NCI-H146 (cell line): ENCODE results near the gene THAP12.
"Not testable (repeated sequence)": the region's sequence is repeated elsewhere in the genome, so short reads cannot be mapped to it uniquely, and the experiment has no call there.

ENCODE experiments used
- DNase-seq: peaks from one replicate; lab custom pipeline; 2025; lab: John Stamatoyannopoulos, UW

The THAP12 gene

GRCh38 chr11:76380977-76381719, at the start of gene THAP12, which contains the start of gene GVQW3:
Gene THAP12 (minus strand): TSS chr11:76381132. CDS start chr11:76380836, 296 bp downstream.
Gene GVQW3 (plus strand): TSS chr11:76381323. CDS start chr11:76381829, 506 bp downstream.
- DNase-seq: peak; percentile 98

- DNase-seq: no peak
These were observed 45.7 kb upstream of the THAP12 start for GRCh38 chr11:76426660-76427059.

DNA sequence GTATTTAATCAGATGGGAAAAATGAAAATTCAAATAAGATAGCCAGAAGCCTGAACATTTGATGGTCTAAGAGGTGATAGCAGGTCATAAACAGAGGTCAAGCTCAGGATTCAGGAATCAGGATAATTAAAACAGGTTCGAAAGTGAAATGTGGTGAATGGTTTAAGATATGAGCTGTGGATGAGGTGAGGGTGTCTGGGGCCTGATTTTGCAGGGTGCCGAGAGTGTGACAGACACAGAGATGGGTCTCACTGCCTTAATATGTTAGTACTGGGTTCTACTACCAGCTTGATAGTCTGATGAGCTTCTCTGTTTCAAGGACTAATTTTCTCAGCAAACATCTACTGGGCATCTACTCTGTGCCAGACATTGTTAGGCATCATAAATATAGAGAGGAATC, 44.0 kb upstream of the THAP12 start:
- DNase-seq: no peak

- no peak for DNase-seq
These were observed 43.4 kb upstream of the THAP12 start for GRCh38 chr11:76424379-76424778.

DNA sequence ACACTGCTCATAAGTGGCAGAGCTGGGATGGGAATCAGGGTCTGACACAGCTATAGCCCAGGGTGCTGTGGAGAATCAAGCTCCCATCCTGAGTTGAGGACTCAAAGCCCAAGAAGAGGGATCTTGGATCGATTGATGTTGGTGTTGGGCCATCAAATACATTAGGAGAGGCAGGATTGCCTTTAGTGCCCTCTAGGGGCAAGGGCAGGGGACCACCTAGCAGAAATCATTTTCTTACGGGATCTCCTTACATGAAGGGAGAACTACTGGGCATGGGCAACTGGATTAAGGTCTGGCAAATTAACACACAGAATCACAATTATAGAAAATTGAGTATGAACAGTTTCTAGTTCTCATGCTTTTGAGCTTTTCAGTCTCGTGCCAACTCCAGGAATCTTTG, 39.0 kb upstream of the THAP12 start:
- peak; percentile 16 for DNase-seq

- no peak for DNase-seq
These were observed 34.1 kb upstream of the THAP12 start for GRCh38 chr11:76415073-76415472.

GRCh38 chr11:76410851-76411357, 30.0 kb upstream of the THAP12 start:
- DNase-seq: no peak

DNA sequence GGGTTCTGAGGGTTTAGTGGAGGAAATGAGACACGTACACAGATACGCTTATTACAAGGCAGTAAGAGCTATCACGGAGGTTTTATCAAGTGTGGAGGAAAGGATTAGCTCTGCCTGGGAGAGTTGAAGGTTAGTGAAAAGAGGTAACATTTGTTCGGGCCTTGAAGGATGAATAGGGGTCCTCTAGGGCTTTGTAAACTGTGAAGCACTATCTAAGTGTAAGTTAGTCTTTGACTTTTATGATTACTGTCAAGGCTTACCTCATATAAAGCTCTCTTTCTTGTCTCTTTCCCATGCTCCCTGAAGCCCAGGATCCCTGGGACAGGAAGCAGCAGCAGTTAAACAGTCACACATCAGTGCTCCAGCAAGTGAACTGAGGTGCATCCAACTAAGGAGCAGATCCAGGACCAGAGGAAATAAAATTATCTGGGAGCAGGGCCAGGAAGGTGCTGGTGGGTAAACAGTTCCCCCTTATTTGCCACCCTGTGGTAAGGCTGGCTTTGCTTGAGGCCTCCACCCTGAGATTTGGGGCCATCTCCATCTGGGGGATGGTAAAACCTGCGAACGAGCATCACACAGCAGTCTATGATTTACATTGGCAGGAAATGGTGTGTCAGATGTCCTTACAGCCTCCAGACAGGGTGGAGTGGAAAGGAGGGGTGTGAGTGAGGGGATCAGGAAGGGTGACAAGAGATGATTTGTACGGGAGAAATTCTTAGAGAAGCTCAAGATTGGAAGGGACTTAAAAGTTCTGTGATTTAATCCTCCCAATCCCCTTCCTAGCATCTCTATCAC, 27.4 kb upstream of the THAP12 start:
- DNase-seq: peak; percentile 22

GRCh38 chr11:76406359-76406758, 25.4 kb upstream of the THAP12 start:
- no peak for DNase-seq

DNA sequence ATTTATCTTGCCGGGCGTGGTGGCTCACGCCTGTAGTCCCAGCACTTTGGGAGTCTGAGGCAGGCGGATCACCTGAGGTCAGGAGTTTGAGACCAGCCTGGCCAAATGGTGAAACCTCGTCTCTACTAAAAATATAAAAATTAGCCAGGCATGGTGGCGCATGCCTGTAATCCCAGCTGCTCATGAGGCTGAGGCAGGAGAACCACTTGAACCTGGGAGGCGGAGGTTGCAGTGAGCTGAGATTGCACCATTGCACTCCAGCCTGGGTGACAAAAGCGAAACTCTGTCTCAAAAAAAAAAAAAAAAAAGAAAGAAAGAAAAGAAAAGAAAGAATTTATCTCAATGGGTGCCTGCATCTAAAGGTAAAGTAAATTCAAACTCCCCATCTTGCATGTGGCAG, 20.6 kb upstream of the THAP12 start:
- DNase-seq: not testable (repeated sequence)

- no peak for DNase-seq
These were observed 20.0 kb upstream of the THAP12 start for GRCh38 chr11:76400967-76401366.

GRCh38 chr11:76397383-76397782, 16.5 kb upstream of the THAP12 start:
- no peak for DNase-seq

GRCh38 chr11:76395296-76395695, 14.4 kb upstream of the THAP12 start:
- DNase-seq: no peak

- no peak for DNase-seq
These were observed 13.5 kb upstream of the THAP12 start for GRCh38 chr11:76394411-76394810.

DNA sequence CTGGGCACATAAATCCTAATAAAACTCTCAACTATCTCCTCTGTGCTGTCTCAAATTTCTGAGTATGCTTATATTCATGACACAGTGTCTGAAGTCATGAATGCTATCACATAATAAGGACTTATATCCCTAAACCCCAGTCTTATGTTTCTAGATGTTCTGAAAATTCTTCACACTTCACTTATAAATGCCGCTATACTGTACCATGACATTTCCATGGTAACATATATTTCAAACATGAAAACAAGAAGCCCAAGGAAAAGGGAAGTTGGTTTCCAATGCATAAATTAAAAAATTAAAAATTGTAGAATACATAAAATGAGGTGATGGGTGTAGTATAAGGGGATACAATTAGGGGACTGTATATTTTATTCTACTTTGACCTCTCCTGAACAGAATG, 11.9 kb upstream of the THAP12 start:
- no peak for DNase-seq

DNA sequence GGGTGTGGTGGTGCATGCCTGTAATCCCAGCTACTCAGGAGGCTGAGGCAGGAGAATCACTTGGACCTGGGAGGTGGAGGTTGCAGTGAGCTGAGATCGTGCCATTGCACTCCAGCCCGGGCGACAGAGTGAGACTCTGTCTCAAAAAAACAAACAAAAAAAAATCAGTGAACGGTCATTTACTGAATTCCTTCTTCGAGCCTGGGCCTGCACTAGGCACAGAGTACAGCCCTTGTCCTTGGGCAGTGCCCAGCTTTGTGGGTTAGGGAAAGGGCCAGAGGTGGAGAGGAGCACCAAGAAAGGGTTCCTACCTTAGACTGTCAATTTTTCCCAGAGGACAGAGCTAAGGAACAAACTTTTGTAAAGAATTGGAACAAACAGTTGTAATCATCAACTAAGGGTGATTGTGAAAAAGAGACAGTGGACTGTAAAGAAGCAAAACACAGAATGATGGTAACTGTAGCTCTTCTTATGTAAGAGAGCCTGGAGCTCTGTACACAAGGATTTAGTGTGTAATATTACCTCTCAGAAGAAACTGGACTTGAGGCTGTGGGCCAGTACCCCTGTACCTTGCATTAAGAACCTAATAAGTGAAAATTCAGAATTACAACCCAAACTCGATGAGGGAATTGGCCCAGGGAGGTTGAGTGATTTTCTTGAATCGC, 11.0 kb upstream of the THAP12 start:
- no peak for DNase-seq

DNA sequence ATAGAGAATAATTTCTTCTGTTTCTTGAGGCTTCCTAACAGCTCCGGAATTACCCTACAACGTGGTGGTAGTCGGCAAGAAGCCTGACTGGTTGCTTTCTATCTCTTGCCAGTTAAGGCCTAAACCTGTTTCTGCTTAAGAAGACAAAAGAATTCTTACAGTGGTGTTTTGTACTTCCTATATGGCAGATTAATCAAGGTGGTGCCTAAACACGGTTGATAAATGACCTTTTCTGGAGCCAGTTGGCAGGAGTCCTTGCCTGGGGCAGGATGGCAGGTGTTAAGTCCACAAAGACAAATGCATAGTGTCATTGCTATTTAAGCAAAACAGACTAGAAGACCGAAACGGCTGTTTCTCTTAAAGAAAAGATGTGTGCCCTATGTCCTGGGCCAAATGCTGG, 10.1 kb upstream of the THAP12 start:
- peak; percentile 79 for DNase-seq

DNA sequence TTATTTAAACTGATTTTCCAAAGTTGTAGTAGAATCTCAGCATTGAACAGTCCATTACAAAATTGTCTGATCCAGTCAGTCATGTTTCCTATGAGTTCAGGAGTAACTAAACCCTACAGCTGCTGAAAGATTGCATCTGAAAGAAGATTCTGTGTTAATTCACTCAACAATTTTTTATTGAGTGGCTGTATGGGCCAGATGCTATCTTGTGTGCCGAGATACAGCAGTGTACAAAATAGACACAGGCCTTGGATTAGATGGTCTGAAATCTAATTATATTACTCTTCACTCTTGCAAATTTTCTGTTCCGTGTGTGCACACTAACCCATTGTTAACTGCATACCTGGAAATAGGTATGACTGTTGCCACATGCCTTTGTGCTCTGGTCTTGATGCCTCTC, 7.5 kb upstream of the THAP12 start:
- no peak for DNase-seq

- DNase-seq: no peak
These were observed 5.0 kb upstream of the THAP12 start for GRCh38 chr11:76385903-76386302.

DNA sequence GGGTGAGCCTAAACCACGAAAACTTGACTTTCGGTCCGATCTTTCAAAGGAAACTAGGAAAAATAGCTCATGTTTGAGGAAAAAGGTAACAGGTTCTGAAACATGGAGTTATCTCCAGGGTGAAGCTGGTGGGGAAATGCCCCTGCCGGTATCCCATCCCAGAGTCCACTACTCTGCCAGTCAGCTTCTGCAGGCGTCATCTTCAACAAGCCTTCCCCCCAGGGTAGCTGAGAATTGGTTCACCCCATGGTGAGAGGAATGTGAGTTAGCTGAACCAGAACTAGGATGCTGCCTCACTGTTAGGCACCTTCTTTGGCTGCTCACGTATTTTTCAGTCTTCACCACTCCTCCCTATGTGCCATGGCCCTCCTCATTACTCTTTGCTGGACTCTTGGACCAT, 1.3 kb upstream of the THAP12 start:
- DNase-seq: no peak

DNA sequence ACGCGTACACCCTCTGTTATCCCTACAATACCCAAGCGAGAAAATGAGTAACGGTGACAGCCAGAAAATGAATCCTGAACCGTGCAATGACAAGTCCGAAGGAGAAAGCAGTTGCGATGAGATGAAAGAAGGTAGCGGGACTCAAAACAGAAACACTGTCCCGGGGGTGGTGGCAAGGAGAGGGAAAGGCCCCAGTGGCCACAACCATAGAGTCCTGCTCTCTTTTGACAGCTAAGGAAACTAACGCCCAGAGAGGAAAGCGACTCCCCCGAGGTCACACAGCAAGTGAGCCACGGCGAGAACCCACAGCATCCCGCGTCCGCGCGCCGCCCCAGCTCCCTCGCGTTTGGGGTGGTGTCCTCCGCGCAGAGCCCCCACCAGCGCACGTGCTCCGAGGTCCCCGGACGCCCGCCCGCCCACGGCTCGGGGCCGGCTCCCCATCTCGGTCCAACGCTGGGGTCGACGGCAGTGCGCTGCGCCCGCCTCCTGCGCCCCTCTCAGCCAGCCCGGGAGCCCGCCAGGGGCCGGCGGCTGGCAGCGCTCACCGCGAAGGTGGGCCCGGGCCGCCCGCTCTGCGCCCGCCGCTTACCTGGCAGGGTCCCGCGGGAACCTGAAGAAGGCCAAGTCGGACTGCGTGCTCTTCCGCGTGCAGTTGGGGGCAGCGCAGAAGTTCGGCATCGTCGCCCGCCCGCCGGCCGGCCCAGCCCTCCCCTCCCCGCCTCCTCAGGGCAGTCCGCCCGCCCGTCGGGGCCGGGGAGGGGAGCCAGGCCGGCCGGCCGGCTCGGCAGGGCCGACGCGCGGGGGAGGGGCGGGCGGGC, 564 bp downstream of the THAP12 start:
- DNase-seq: peak; percentile 65

DNA sequence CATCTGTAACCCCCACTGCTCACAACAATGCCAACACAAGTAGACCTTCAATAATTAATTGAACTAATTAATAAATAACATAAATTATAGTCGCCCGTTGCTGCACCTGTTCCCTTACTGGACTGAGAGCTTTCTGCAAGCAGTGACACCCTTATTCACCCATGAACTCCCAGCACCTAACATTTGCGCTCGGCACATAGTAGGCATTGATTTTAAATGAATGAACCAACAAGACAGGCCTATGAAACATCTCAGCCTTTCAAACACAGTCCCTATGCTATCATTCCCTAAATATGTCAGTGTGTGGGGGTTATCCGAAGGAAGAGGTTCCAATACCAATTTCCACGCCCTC, 1.1 kb downstream of the THAP12 start:
- DNase-seq: no peak
